HepG2 (cell line): Measurements from ENCODE around the gene MALRD1. TPM values are rescaled to one million over a fixed set of nuclear protein-coding genes. Genes with fewer than 3 reads are reported as not detected.

Experiments used
- CEBPB ChIP-seq: IDR thresholded peaks from 2 replicates; pipeline ENCODE4 v1.6.1; 2011; ENCODE audit warnings: low read depth, low read length, improper control_type of control experiment, borderline replicate concordance
- CREB1 ChIP-seq, 2 experiments: fragments of 450-650 bp in 1 of 2; IDR thresholded peaks; 2 replicates each; pipeline ENCODE4 v1.6.1; 2016 to 2017; ENCODE audit warnings: control low read depth in 1 of 2, mild to moderate bottlenecking in 1 of 2, missing compliant biosample characterization in 1 of 2, missing genetic modification characterization in 1 of 2
- FOXJ3 ChIP-seq: sonication (generic); formaldehyde crosslinking; IDR thresholded peaks from 2 replicates; pipeline ENCODE4 v1.4.0; 2020; ENCODE audit warnings: missing genetic modification reagents, mild to moderate bottlenecking, borderline replicate concordance
- FOXP1 ChIP-seq, 2 experiments: fragments of 450-650 bp in 1 of 2; IDR thresholded peaks; 2 replicates each; pipeline ENCODE4 v1.6.1; 2017 to 2018; ENCODE audit warnings: antibody characterized with exemption in 1 of 2
- IRF1 ChIP-seq: sonication (generic); formaldehyde crosslinking; IDR thresholded peaks from 2 replicates; pipeline ENCODE4 v1.4.0; 2020; ENCODE audit warnings: low read depth, mild to moderate bottlenecking, missing genetic modification reagents
- NR2F1 ChIP-seq, 2 experiments: fragments of 450-650 bp in 1 of 2; formaldehyde crosslinking in 1 of 2; IDR thresholded peaks; 2 replicates each; pipeline versions ENCODE4 v1.5.0 to v1.6.1; 2016 to 2020; ENCODE audit warnings: mild to moderate bottlenecking in 1 of 2, missing compliant biosample characterization in 1 of 2, missing genetic modification reagents in 1 of 2, moderate library complexity in 1 of 2
- NR2F6 ChIP-seq, 2 experiments: IDR thresholded peaks; 2 replicates each; pipeline ENCODE4 v1.6.1; 2016; ENCODE audit warnings: antibody characterized with exemption in 1 of 2, mild to moderate bottlenecking in 1 of 2
- RARA ChIP-seq: IDR thresholded peaks from 2 replicates; pipeline ENCODE4 v1.6.1; 2016; ENCODE audit warnings: missing genetic modification reagents, missing compliant biosample characterization
- SAP130 ChIP-seq: IDR thresholded peaks from 2 replicates; pipeline ENCODE4 v1.6.1; 2016; ENCODE audit warnings: low read depth
- SPEN ChIP-seq: sonication (generic); formaldehyde crosslinking; IDR thresholded peaks from 2 replicates; pipeline ENCODE4 v1.5.1; 2020; ENCODE audit warnings: low read depth, mild to moderate bottlenecking, missing genetic modification reagents
- SYNCRIP ChIP-seq: fragments of 200-400 bp; formaldehyde crosslinking; IDR thresholded peaks from 2 replicates; pipeline ENCODE4 v1.6.1; 2018; ENCODE audit warnings: mild to moderate bottlenecking, low read depth, low read length; ENCODE audit not compliant: insufficient read depth
- THYN1 ChIP-seq: sonication (generic); formaldehyde crosslinking; IDR thresholded peaks from 2 replicates; pipeline ENCODE4 v1.8.1; 2023; ENCODE audit warnings: low read depth, mild to moderate bottlenecking, moderate library complexity, missing genetic modification reagents, borderline replicate concordance
- YEATS2 ChIP-seq: sonication (generic); formaldehyde crosslinking; IDR thresholded peaks from 2 replicates; pipeline ENCODE4 v1.4.0; 2020; ENCODE audit warnings: missing genetic modification reagents, borderline replicate concordance
- ZNF224 ChIP-seq: sonication (generic); formaldehyde crosslinking; IDR thresholded peaks from 2 replicates; pipeline ENCODE4 v1.5.0; 2020; ENCODE audit warnings: mild to moderate bottlenecking, missing genetic modification reagents
- ZNF441 ChIP-seq: sonication (generic); formaldehyde crosslinking; IDR thresholded peaks from 2 replicates; pipeline ENCODE4 v1.7.0; 2021; ENCODE audit warnings: missing genetic modification reagents, borderline replicate concordance
- polyA plus RNA-seq, 8 experiments: library from polyadenylated mRNA; depleted of rRNA in 3 of 8; stranded (reverse) in 7 of 8; unstranded in 1 of 8; fragments of >200 nt; fragmentation: Illumina TruSeq in 4 of 8; extraction: Trizol in 4 of 8; gene quantifications; 2 replicates each; pipeline versions ENCODE4 v1.2.1 to v1.2.3, GENCODE V29; 2011 to 2016; ENCODE audit warnings: low read depth in 4 of 8, missing spikeins in 1 of 8, mixed read lengths in 1 of 8; ENCODE audit not compliant: insufficient read depth in 1 of 8
- total RNA-seq, 5 experiments: library from RNA; depleted of rRNA; stranded (reverse); fragments of >200 nt; fragmentation: Illumina TruSeq; extraction: Trizol; gene quantifications; 2 replicates each; pipeline ENCODE4 v1.2.3, GENCODE V29; 2016; ENCODE audit warnings: low read depth in 1 of 5
- TF ChIP-seq, protein P1 (sequence below): sonication (generic); formaldehyde crosslinking; IDR thresholded peaks from 2 replicates; pipeline ENCODE4 v1.8.0; 2022; ENCODE audit warnings: mild to moderate bottlenecking, missing genetic modification reagents, moderate library complexity
- TF ChIP-seq, protein P2 (sequence below): sonication (generic); formaldehyde crosslinking; IDR thresholded peaks from 2 replicates; pipeline ENCODE4 v1.4.0; 2020; ENCODE audit warnings: missing genetic modification reagents
- TF ChIP-seq, protein P3 (sequence below): sonication (generic); formaldehyde crosslinking; IDR thresholded peaks from 2 replicates; pipeline ENCODE4 v1.8.1; 2022; ENCODE audit warnings: mild to moderate bottlenecking, missing genetic modification reagents
- TF ChIP-seq, protein P4 (sequence below): sonication (generic); formaldehyde crosslinking; IDR thresholded peaks from 2 replicates; pipeline ENCODE4 v1.4.0; 2020; ENCODE audit warnings: missing genetic modification reagents
- TF ChIP-seq, protein P5 (sequence below): sonication (generic); formaldehyde crosslinking; IDR thresholded peaks from 2 replicates; pipeline ENCODE4 v1.4.0; 2020; ENCODE audit warnings: missing genetic modification reagents

The MALRD1 gene
- total and polyA plus RNA-seq, 2 of the 13 experiments (the other 11 are each of a cell fraction or from before 2014, with no cell fraction given): 5.7 to 15.4 TPM

DNA sequence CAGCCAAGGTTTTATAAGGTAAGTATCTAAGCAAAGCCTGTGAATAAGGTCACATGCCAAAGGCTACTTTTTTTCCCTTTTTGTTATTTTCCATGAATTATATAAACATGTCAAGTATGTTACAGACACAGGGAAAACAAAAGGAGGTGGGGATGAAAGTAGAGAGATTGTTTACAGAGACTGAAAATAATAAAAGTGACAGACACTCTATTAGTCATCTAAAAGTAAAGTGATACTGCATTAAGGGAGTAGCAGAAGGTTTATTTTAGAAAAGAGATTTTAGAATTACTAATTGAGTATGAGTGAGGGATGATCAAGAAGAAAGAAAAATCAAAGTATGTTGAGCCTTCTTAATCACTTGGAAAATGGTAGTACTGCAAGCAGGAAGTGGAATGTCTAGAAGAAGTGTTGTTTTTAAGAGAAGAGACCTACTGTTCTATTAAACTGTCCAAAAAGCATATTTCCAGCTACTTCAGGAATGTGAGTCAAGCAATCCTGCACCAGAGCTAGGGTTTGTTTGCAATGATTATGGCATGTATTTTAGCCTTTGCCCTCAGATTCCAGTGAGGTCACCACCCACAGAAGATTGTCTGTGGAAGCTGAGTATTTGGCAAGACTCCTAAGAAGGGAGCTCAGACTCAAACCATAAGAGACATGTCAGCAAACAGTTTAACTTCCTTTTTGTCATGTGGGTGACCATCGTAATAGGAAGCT is 589.7 kb downstream of the MALRD1 start (continued):
- TF ChIP-seq SPEN (CRISPR knock-in tag): no peak
- no peak for TF ChIP-seq THYN1 (CRISPR knock-in tag)
- TF ChIP-seq IRF1 (CRISPR knock-in tag): no peak
- TF ChIP-seq, protein P1, sequence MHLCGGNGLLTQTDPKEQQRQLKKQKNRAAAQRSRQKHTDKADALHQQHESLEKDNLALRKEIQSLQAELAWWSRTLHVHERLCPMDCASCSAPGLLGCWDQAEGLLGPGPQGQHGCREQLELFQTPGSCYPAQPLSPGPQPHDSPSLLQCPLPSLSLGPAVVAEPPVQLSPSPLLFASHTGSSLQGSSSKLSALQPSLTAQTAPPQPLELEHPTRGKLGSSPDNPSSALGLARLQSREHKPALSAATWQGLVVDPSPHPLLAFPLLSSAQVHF (CRISPR knock-in tag): no peak
- TF ChIP-seq, protein P2, sequence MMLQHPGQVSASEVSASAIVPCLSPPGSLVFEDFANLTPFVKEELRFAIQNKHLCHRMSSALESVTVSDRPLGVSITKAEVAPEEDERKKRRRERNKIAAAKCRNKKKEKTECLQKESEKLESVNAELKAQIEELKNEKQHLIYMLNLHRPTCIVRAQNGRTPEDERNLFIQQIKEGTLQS: 0 out of 2 replicates have a peak, but pooled peaks have one; percentile 15
- TF ChIP-seq SYNCRIP: no peak
- TF ChIP-seq ZNF441: no peak
- TF ChIP-seq NR2F1 (CRISPR knock-in tag; IDR thresholded peaks at IDR 0.05): peak; percentile 27 to 77; a peak in 3 of 4 replicates
- TF ChIP-seq FOXP1 (IDR thresholded peaks at IDR 0.05): no peak
- no peak for TF ChIP-seq FOXP1 (CRISPR knock-in tag; IDR thresholded peaks at IDR 0.05)
- TF ChIP-seq CREB1 (IDR thresholded peaks at IDR 0.05): no peak
- no peak for TF ChIP-seq CREB1 (CRISPR knock-in tag; IDR thresholded peaks at IDR 0.05)
- TF ChIP-seq FOXJ3 (CRISPR knock-in tag): 0 out of 2 replicates have a peak, but pooled peaks have one; percentile 30
- 0 out of 2 replicates have a peak, but pooled peaks have one; percentile 22 for TF ChIP-seq RARA (CRISPR knock-in tag)
- TF ChIP-seq, protein P3, sequence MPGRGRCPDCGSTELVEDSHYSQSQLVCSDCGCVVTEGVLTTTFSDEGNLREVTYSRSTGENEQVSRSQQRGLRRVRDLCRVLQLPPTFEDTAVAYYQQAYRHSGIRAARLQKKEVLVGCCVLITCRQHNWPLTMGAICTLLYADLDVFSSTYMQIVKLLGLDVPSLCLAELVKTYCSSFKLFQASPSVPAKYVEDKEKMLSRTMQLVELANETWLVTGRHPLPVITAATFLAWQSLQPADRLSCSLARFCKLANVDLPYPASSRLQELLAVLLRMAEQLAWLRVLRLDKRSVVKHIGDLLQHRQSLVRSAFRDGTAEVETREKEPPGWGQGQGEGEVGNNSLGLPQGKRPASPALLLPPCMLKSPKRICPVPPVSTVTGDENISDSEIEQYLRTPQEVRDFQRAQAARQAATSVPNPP (CRISPR knock-in tag): no peak
- no peak for TF ChIP-seq YEATS2 (CRISPR knock-in tag)
- peak; percentile 53; the same call in 1 of the 2 replicates for TF ChIP-seq CEBPB
- TF ChIP-seq NR2F6 (IDR thresholded peaks at IDR 0.05): peak; percentile 49
- peak; percentile 44 for TF ChIP-seq NR2F6 (CRISPR knock-in tag; IDR thresholded peaks at IDR 0.05)
- TF ChIP-seq, protein P4, sequence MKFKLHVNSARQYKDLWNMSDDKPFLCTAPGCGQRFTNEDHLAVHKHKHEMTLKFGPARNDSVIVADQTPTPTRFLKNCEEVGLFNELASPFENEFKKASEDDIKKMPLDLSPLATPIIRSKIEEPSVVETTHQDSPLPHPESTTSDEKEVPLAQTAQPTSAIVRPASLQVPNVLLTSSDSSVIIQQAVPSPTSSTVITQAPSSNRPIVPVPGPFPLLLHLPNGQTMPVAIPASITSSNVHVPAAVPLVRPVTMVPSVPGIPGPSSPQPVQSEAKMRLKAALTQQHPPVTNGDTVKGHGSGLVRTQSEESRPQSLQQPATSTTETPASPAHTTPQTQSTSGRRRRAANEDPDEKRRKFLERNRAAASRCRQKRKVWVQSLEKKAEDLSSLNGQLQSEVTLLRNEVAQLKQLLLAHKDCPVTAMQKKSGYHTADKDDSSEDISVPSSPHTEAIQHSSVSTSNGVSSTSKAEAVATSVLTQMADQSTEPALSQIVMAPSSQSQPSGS (CRISPR knock-in tag): peak; percentile 65; the same call in 1 of the 2 replicates
- TF ChIP-seq ZNF224: no peak
- TF ChIP-seq SAP130 (CRISPR knock-in tag): 0 out of 2 replicates have a peak, but pooled peaks have one; percentile 11
- TF ChIP-seq, protein P5, sequence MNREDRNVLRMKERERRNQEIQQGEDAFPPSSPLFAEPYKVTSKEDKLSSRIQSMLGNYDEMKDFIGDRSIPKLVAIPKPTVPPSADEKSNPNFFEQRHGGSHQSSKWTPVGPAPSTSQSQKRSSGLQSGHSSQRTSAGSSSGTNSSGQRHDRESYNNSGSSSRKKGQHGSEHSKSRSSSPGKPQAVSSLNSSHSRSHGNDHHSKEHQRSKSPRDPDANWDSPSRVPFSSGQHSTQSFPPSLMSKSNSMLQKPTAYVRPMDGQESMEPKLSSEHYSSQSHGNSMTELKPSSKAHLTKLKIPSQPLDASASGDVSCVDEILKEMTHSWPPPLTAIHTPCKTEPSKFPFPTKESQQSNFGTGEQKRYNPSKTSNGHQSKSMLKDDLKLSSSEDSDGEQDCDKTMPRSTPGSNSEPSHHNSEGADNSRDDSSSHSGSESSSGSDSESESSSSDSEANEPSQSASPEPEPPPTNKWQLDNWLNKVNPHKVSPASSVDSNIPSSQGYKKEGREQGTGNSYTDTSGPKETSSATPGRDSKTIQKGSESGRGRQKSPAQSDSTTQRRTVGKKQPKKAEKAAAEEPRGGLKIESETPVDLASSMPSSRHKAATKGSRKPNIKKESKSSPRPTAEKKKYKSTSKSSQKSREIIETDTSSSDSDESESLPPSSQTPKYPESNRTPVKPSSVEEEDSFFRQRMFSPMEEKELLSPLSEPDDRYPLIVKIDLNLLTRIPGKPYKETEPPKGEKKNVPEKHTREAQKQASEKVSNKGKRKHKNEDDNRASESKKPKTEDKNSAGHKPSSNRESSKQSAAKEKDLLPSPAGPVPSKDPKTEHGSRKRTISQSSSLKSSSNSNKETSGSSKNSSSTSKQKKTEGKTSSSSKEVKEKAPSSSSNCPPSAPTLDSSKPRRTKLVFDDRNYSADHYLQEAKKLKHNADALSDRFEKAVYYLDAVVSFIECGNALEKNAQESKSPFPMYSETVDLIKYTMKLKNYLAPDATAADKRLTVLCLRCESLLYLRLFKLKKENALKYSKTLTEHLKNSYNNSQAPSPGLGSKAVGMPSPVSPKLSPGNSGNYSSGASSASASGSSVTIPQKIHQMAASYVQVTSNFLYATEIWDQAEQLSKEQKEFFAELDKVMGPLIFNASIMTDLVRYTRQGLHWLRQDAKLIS: no peak
